Measurements from ENCODE around the gene SLC2A4. TPM values are rescaled to one million over a fixed set of nuclear protein-coding genes. Genes with fewer than 3 reads are reported as not detected.

Gene SLC2A4
- polyA plus RNA-seq, 4 donors = 1.8 to 2.9 (median 2.5) TPM

- no peak for DNase-seq (ENCODE audit: low read depth in 4 of 4, low spot score in 3 of 4)
These were observed 14.0 kb downstream of the SLC2A4 start for GRCh38 chr17:7295230-7296180.

- peak in 1 of 4 donors; percentile 72 for DNase-seq (ENCODE audit: low read depth in 4 of 4, low spot score in 3 of 4)
These were observed 14.8 kb downstream of the SLC2A4 start for GRCh38 chr17:7296189-7296861.

GRCh38 chr17:7304179-7304578 is 22.7 kb downstream of the SLC2A4 start:
- no peak for DNase-seq (ENCODE audit: low read depth in 4 of 4, low spot score in 3 of 4)

GRCh38 chr17:7306911-7307685 is 25.6 kb downstream of the SLC2A4 start, which contains the start of gene EIF5A:
TSS of gene EIF5A (plus strand) at chr17:7307628. CDS start at chr17:7309636, 2,008 bp downstream.
- DNase-seq (ENCODE audit: low read depth in 4 of 4, low spot score in 3 of 4) = peak; percentile 100

- DNase-seq (ENCODE audit: low read depth in 4 of 4, low spot score in 3 of 4) = no peak
These were observed 26.4 kb downstream of the SLC2A4 start for GRCh38 chr17:7307686-7308624.

- DNase-seq (ENCODE audit: low read depth in 4 of 4, low spot score in 3 of 4) = no peak
These were observed 27.3 kb downstream of the SLC2A4 start for GRCh38 chr17:7308625-7309433.

- DNase-seq (ENCODE audit: low read depth in 4 of 4, low spot score in 3 of 4) = no peak
These were observed 28.1 kb downstream of the SLC2A4 start for GRCh38 chr17:7309628-7310027.

GRCh38 chr17:7311110-7311705 is 29.7 kb downstream of the SLC2A4 start:
- no peak for DNase-seq (ENCODE audit: low read depth in 4 of 4, low spot score in 3 of 4)

GRCh38 chr17:7312432-7313087 is 31.0 kb downstream of the SLC2A4 start:
- no peak for DNase-seq (ENCODE audit: low read depth in 4 of 4, low spot score in 3 of 4)

GRCh38 chr17:7313088-7313889 is 31.8 kb downstream of the SLC2A4 start:
- DNase-seq (ENCODE audit: low read depth in 4 of 4, low spot score in 3 of 4) = no peak

GRCh38 chr17:7313890-7314718 is 32.6 kb downstream of the SLC2A4 start:
- no peak for DNase-seq (ENCODE audit: low read depth in 4 of 4, low spot score in 3 of 4)

- peak in 2 of 4 donors; percentile 69 to 77 for DNase-seq (ENCODE audit: low read depth in 4 of 4, low spot score in 3 of 4)
These were observed 33.4 kb downstream of the SLC2A4 start, which contains the start of gene GPS2 for GRCh38 chr17:7314719-7315569. TSS of gene GPS2 (minus strand) at chr17:7315360. CDS start at chr17:7315052, 308 bp downstream.

- no peak for DNase-seq (ENCODE audit: low read depth in 4 of 4, low spot score in 3 of 4)
These were observed 34.2 kb downstream of the SLC2A4 start for GRCh38 chr17:7315570-7316235.

GRCh38 chr17:7317161-7317803 is 35.8 kb downstream of the SLC2A4 start:
- no peak for DNase-seq (ENCODE audit: low read depth in 4 of 4, low spot score in 3 of 4)
